Renal pelvis (tissue), 3 donors: ENCODE data around the gene CNOT6L. TPM values are rescaled to one million over a fixed set of nuclear protein-coding genes. Genes with fewer than 3 reads are reported as not detected.

ENCODE experiments used
- polyA plus RNA-seq, 3 donors: library from polyadenylated mRNA; unstranded; fragments of 120-200 nt; gene quantifications; one replicate each; pipeline ENCODE4 v1.2.1, GENCODE V29; 2013; ENCODE audit not compliant: insufficient read length in 3 of 3

The CNOT6L gene
- polyA plus RNA-seq, 3 donors: 32.4 to 40.0 (median 32.7) TPM

Other genes with a start within 250 kb of the CNOT6L start
- gene CXCL13, start 213.5 kb downstream of the CNOT6L start, polyA plus RNA-seq: under 1 TPM; 0.38 to 0.56 (median 0.43) TPM
- gene MRPL1, start 43.5 kb upstream of the CNOT6L start, polyA plus RNA-seq: 10 to 100 TPM; 55.4 to 58.3 (median 55.9) TPM
- gene FRAS1, start 238.0 kb upstream of the CNOT6L start, polyA plus RNA-seq: 100 to 1,000 TPM in 2 of 3 donors, 10 to 100 TPM in 1; 84.7 to 103 (median 102) TPM